Renal pelvis (tissue), 12 donors: ENCODE results near the gene TMPRSS11F. TPM values are rescaled to one million over a fixed set of nuclear protein-coding genes. Genes with fewer than 3 reads are reported as not detected.
"Not testable (repeated sequence)": the region's sequence is repeated elsewhere in the genome, so short reads cannot be mapped to it uniquely, and the experiment has no call there.

ENCODE experiments used
- DNase-seq: peaks from one replicate; pipeline ENCODE4 v3.0.0-alpha.2; 2013
- long read RNA-seq, 16 experiments: transcript quantifications; one replicate each; lab custom pipeline, GENCODE V29; 2026
- polyA plus RNA-seq, 3 donors: library from polyadenylated mRNA; unstranded; fragments of 120-200 nt; gene quantifications; one replicate each; pipeline ENCODE4 v1.2.1, GENCODE V29; 2013; ENCODE audit not compliant: insufficient read length in 3 of 3

The TMPRSS11F gene
- under 1 TPM in 2 of 3 donors, not detected in 1; 0.10 to 0.13 TPM for polyA plus RNA-seq
- long read RNA-seq, donor 1 = 0 reads
- long read RNA-seq, donor 2 = 0 reads
- long read RNA-seq, donor 3 = 0 reads
- long read RNA-seq, donor 4 = 0 reads
- long read RNA-seq, donor 5 = 0 reads
- long read RNA-seq, donor 6 = 0 reads
- long read RNA-seq, donor 7 = 0 reads
- long read RNA-seq, donor 8 = 0 reads
- long read RNA-seq, donor 9 = 0 reads
- long read RNA-seq, donor 10 = 0 reads
- long read RNA-seq, donor 11 = 0 reads
- long read RNA-seq, donor 12 = 0 reads
- long read RNA-seq, donor 13 = 0 reads
- long read RNA-seq, donor 14 = 0 reads
- long read RNA-seq, donor 15 = 0 reads
- long read RNA-seq, donor 16 = 0 reads

- no peak for DNase-seq
Observed at GRCh38 chr4:68129793-68130192, at the start of gene TMPRSS11F. TMPRSS11F (minus strand) TSS chr4:68129869; CDS start chr4:68129820, 49 bp downstream.

GRCh38 chr4:68176904-68177303 lies 47.2 kb upstream of the TMPRSS11F start:
- DNase-seq = no peak

DNA sequence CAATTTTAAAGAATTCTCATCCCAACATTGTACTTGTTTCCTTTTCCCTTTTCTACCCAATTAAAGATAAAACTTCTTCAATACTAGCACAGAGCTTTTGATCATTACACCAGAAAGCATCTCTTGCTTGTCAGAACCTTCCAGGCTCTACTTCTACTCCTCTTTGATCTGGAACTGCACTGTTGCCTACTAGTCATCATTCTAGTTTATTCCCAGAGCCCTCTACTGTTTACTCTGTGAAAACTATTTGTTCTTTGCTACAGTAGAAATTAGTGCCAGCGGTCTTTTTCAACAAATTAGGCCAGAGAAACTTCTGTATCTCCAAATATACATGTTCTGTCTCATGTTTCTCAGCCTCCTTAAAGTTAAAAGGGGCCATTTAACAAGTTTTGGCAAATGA lies 46.8 kb upstream of the TMPRSS11F start:
- DNase-seq = peak; percentile 1

GRCh38 chr4:68175562-68176155 lies 46.0 kb upstream of the TMPRSS11F start:
- peak; percentile 59 for DNase-seq

DNA sequence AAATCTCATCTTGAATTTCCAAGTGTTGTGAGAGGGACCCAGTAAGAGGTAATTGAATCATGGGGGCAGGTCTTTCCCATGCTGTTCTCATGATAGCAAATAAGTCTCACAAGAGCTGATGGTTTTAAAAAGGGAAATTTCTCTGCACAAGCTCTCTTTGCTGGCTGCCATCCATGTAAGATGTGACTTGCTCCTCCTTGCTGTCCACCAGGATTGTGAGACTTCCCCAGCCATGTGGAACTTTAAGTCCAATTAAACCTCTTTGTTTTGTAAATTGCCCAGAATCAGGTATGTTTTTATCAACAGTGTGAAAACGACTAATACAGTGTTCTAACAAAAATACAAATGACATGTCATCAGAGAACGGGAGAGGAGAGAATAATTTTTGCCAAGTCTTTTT lies 44.7 kb upstream of the TMPRSS11F start:
- DNase-seq = not testable (repeated sequence)

DNA sequence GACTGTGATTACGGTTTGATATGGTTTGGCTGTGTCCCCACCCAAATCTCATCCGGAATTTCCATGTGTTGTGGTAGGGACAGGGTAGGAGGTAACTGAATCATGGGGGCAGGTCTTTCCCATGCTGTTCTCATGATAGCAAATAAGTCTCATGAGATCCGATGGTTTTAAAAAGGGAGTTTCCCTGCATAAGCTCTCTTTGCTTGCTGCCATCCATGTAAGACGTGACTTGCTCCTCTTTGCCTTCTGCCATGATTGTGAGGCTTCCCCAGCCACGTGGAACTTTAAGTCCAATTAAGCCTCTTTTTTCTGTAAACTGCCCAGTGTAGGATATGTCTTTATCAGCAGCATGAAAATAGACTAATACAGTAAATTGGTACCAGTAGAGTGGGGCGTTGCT lies 42.5 kb upstream of the TMPRSS11F start:
- not testable (repeated sequence) for DNase-seq

DNA sequence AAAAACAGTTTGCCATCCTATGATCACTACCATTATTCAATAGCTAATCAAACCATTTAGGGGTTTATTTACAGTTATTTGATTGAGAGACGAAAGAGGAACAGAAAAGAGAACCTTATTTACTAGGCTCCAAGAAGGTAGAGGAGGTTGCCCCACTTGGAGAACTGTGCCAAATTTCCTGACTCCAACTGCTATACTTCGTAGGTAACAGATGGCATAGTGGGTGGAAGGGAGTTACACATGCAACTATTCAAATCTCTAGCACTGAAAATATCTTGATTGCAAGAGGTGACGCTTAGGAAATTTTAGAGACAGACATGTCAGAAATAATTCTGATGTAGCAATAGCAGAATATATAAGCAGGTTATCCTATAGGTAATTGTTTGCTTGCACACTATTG lies 38.0 kb upstream of the TMPRSS11F start:
- DNase-seq = no peak

- DNase-seq = no peak
Observed at GRCh38 chr4:68167166-68167565, 37.5 kb upstream of the TMPRSS11F start.

GRCh38 chr4:68163754-68164153 lies 34.1 kb upstream of the TMPRSS11F start:
- DNase-seq = no peak

DNA sequence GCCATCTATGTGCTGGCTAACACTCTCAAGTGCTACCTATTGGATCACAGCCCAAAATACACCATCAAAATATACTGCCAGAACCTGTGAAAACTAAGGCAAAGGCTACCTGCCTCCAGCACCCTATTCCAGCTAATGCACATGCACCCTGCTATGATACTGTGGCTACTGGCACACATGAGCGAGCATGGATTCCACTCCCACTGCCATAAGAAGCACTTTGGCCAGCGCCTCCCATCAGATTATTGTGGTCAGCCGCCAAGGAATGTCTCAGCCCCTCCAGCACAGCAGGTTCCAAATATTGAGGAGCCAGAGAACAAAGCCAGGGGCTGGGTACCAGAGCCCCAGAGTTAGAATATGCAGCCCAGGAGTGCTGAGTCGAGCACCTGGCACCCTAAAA lies 32.5 kb upstream of the TMPRSS11F start:
- DNase-seq = no peak

- DNase-seq = no peak
Observed at GRCh38 chr4:68152411-68152810, 22.7 kb upstream of the TMPRSS11F start.

DNA sequence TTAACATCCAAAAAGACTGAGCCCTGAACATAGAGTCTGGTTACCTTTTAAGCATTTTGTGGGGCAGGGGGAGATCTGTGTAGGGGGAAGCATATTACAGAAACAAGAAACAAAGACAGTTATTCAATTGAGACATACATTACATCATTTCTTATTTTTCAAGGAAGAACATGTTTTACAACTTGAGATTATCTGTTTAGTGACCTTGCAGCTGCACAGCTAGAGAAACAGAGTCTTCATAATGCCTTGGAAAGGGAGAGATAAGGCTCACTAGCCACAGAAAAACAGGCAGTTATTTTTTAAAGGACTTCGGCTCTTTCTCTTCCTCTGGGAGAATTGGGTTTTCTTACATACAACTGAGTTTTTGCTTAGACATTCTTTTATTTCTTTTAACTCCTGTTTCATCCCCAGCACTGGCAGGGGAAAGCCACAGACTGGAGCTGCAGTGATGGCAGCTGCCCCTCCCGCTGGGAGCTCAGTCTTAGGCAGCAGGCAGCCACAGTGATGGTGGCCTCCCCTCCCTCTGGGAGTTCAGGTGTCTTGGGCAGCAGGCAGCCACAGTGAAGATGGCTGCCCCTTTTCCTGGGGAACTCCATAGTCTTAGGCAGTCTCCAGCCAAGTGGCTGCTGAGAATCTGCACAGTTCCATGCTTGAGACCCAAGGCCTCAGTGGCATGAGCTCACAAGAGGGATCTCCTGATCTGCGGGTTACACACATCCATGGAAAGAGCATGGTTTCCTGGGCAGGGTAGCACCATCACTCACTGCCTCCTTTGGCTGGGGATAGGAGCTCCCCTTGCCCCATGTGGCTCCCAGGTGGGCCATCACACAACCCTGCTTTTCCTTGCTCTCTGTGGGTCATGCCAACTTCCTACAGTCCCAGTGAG lies 19.4 kb upstream of the TMPRSS11F start:
- no peak for DNase-seq

DNA sequence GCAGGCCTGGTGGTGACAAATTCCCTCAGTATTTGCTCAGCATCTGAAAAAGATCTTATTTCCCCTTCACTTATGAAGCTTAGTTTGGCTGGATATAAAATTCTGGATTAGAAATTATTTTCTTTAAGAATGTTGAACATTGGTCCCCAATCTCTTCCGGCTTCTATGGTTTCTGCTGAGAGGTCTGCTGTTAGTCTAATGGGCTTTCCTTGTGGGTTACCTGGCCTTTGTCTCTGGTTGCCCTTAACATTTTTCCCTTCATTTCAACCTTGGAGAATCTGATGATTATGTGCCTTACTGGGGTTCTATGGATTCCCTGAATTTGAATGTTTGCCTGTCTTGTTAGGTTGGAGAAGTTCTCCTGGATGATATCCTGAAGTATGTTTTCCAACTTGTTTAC lies 17.4 kb upstream of the TMPRSS11F start:
- DNase-seq = no peak

DNA sequence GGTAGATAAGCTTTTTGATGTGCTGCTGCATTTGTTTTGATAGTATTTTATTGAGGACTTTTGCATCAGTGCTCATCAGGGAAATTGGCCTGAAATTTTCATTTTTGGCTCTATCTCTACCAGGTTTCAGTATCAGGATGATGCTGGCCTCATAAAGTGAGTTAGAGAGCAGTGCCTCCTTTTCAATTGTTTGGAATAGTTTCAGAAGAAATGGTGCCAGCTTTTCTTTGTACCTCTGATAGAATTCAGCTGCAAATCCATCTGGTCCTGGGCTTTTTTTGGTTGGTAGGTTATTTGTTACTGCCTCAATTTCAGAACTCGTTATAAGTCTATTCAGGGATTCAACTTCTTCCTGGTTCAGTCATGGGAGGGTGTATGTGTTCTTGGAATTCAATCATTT lies 15.6 kb upstream of the TMPRSS11F start:
- DNase-seq = no peak

DNA sequence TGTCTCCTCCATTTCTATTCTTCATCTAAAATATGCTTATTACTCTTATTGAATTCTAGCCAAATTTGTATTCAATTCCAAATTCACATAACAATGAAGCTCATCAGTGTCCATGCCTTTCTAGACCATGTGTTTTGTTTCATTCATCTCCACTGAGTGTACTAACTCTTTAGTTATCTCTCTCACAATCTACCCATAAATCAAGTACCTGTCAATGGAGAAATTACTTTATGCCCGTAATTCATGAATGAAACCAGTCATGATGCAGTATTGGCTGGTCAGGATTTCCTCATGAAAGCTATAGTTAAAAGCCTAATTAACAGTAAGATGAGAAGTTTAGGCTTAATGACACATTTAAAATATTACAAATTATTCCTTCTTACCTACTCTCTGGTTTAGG lies 12.2 kb upstream of the TMPRSS11F start:
- DNase-seq = no peak

- no peak for DNase-seq
Observed at GRCh38 chr4:68132342-68132741, 2.7 kb upstream of the TMPRSS11F start.

DNA sequence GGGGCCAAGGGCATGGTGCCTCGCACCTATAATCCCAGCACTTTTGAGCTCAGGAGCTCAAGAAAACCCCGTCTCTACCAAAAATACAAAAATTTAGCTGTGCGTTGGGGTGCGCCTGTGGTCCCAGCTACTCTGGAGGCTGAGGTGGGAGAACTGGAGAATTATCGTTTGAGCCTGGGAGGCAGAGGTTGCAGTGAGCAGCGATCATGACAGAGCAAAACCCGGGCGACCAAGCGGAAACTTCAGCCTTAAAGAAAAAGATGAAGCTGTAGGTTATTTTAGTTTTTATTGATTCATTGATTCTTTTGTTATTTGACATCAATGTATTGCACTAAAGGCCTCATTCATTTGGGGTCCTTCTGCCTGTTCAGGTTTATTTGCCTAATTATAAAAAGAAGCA lies 5.4 kb downstream of the TMPRSS11F start:
- DNase-seq = no peak

DNA sequence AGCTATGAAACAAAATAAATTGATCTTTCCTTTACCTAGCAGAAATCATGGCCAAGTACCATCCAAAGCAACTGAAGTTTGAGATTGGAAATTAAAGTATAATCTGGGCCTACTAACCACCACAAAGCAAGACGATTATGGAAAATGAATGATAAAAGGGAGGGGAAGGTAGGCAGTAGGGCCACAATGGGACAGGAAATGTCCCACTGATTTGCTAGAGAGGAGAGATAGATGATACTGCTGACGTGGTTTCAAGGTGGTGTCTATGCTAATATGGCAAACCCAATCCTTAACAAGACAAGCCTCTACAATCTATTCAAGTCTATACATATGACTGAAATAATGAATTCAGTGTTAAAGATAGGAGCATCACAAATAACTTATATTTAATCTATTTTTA lies 6.1 kb downstream of the TMPRSS11F start:
- DNase-seq = no peak

DNA sequence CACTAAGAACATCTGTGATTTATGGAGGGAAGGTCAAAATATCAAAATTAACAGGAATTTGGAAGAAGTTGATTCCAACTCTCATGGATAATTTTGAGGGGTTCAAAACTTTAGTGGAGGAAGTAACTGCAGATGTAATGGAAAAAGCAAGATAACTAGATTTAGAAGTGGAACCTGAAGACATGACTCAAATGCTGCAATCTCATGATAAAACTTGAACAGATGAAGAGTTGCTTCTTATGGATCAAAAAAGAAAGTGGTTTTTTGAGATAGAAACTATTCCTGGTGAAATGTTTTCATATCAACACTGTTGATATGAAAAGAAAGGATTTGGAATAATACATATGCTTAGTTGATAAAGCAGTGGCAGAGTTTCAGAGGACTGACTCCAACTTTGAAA lies 9.7 kb downstream of the TMPRSS11F start:
- no peak for DNase-seq

- no peak for DNase-seq
Observed at GRCh38 chr4:68110441-68110840, 19.2 kb downstream of the TMPRSS11F start.

GRCh38 chr4:68109868-68110267 lies 19.8 kb downstream of the TMPRSS11F start:
- no peak for DNase-seq

GRCh38 chr4:68082758-68083157 lies 46.9 kb downstream of the TMPRSS11F start:
- no peak for DNase-seq

- DNase-seq = no peak
Observed at GRCh38 chr4:68079928-68080327, 49.7 kb downstream of the TMPRSS11F start.
